GM12864 (cell line): ENCODE results near the gene HSP90AB1.
A peak's percentile ranks its signal among the peaks of the same experiment; 100 is the strongest.

ENCODE experiments used
- DNase-seq: peaks from one replicate; pipeline ENCODE4 v3.0.0-alpha.2; 2011; ENCODE audit warnings: low read depth
- H3K4me3 ChIP-seq: 2 replicates; pipeline ENCODE4 v1.5.1; 2011; ENCODE audit warnings: mild to moderate bottlenecking, low read depth, low read length, control low read depth
- CTCF ChIP-seq: IDR thresholded peaks from 2 replicates; pipeline ENCODE4 v1.5.1; 2011; ENCODE audit warnings: low read depth, mild to moderate bottlenecking, moderate library complexity, low read length, control low read depth, inconsistent platforms; ENCODE audit errors: missing control alignments

The HSP90AB1 gene

GRCh38 chr6:44237813-44238433, 9.0 kb upstream of the HSP90AB1 start:
- peak overlapping the region; percentile 55 for H3K4me3 ChIP-seq
- TF ChIP-seq CTCF = peak; percentile 98
- DNase-seq = no peak

- no peak overlapping the region for H3K4me3 ChIP-seq
- no peak for TF ChIP-seq CTCF
- no peak for DNase-seq
Observed at GRCh38 chr6:44238687-44239350, 8.1 kb upstream of the HSP90AB1 start.

- DNase-seq = no peak
- no peak overlapping the region for H3K4me3 ChIP-seq
- TF ChIP-seq CTCF = no peak
Observed at GRCh38 chr6:44243345-44243744, 3.6 kb upstream of the HSP90AB1 start.

- H3K4me3 ChIP-seq = peak overlapping the region; percentile 92
- TF ChIP-seq CTCF = no peak
- DNase-seq = no peak
Observed at GRCh38 chr6:44245391-44245911, 1.4 kb upstream of the HSP90AB1 start.

- no peak for DNase-seq
- H3K4me3 ChIP-seq = peak overlapping the region; percentile 92
- no peak for TF ChIP-seq CTCF
Observed at GRCh38 chr6:44245912-44246662, 814 bp upstream of the HSP90AB1 start.

GRCh38 chr6:44247338-44248302, 719 bp downstream of the HSP90AB1 start:
- no peak for DNase-seq
- no peak for TF ChIP-seq CTCF
- H3K4me3 ChIP-seq = peak overlapping the region; percentile 92
